GM12878 (cell line): ENCODE data around the gene RETREG3. TPM values are rescaled to one million over a fixed set of nuclear protein-coding genes. Genes with fewer than 3 reads are reported as not detected.

Experiments
- ATAC-seq: fragments of 200-7000 bp; cut with Tn5 transposase; 3 replicates; pipeline ENCODE4 v1.9.1; 2020; ENCODE audit warnings: mild to moderate bottlenecking, moderate library complexity
- BruUV-seq: library from RNA; stranded (reverse); fragments of 400-500 nt; replicated peaks from 2 replicates; lab custom pipeline; 2021; lab: Mats Ljungman, UMichigan
- CTCF ChIA-PET: fragments of 300-600 bp; sonication (Branson Sonifier 250); formaldehyde crosslinking; extraction: SDS; loops from one replicate; lab custom pipeline; 2021; ENCODE audit warnings: inconsistent platforms; lab: Yijun Ruan, JAX
- POLR2A ChIA-PET: fragments of 350-600 bp; formaldehyde crosslinking; extraction: SDS; loops from one replicate; lab custom pipeline; 2021; ENCODE audit warnings: inconsistent platforms; lab: Charles Lee
- RAD21 ChIA-PET: fragments of 300-600 bp; sonication (Branson Sonifier 250); formaldehyde crosslinking; loops from one replicate; lab custom pipeline; 2023; ENCODE audit warnings: antibody characterized with exemption; ENCODE audit not compliant: unreplicated experiment; lab: Charles Lee
- SMC1A ChIA-PET: fragments of 300-600 bp; sonication (Branson Sonifier 250); formaldehyde crosslinking; loops from one replicate; lab custom pipeline; 2023; ENCODE audit not compliant: unreplicated experiment, uncharacterized antibody; lab: Charles Lee
- DNase-seq: peaks from one replicate; pipeline ENCODE4 v3.0.0-alpha.2; 2011; ENCODE audit warnings: low read depth, low spot score
- FAIRE-seq: peaks from 3 replicates; lab custom pipeline; 2011; peaks lifted over from hg19 to GRCh38; lab: Jason Lieb, UNC
- H2AFZ ChIP-seq: 2 replicates; pipeline ENCODE4 v1.6.0; 2011; ENCODE audit warnings: low read depth, low read length, control low read depth; ENCODE audit not compliant: control insufficient read depth
- H3K27ac ChIP-seq: 2 replicates; pipeline ENCODE4 v1.5.1; 2011; ENCODE audit warnings: control low read depth; ENCODE audit not compliant: control insufficient read depth, insufficient read depth
- H3K27me3 ChIP-seq, 2 experiments: replicated peaks in 1 of 2; 2 replicates each; pipeline versions ENCODE4 v1.6.0 to v1.6.1; 2011; ENCODE audit warnings: low read length in 1 of 2; ENCODE audit not compliant: control insufficient read depth in 2 of 2, insufficient read depth in 2 of 2
- H3K36me3 ChIP-seq, 2 experiments: 2 replicates each; pipeline ENCODE4 v1.5.1; 2011; ENCODE audit warnings: low read length in 1 of 2; ENCODE audit not compliant: control insufficient read depth in 2 of 2, insufficient read depth in 2 of 2
- H3K4me1 ChIP-seq: 2 replicates; pipeline ENCODE4 v1.6.1; 2011; ENCODE audit warnings: mild to moderate bottlenecking, low read length, moderate library complexity, mixed read lengths; ENCODE audit not compliant: control insufficient read depth, insufficient read depth
- H3K4me2 ChIP-seq: 2 replicates; pipeline ENCODE4 v1.6.0; 2011; ENCODE audit warnings: control low read depth; ENCODE audit not compliant: control insufficient read depth, insufficient read depth
- H3K4me3 ChIP-seq: fragments of 200-600 bp; sonication (generic); 2 replicates; pipeline ENCODE4 v1.5.1; 2016
- H3K79me2 ChIP-seq: 2 replicates; pipeline ENCODE4 v1.6.0; 2011; ENCODE audit warnings: low read length; ENCODE audit not compliant: control insufficient read depth, insufficient read depth
- H3K9ac ChIP-seq: 2 replicates; pipeline ENCODE4 v1.8.0; 2011; ENCODE audit warnings: low read length, control low read depth, mixed read lengths; ENCODE audit not compliant: control insufficient read depth, insufficient read depth
- H3K9me3 ChIP-seq: replicated peaks from 3 replicates; pipeline ENCODE4 v1.5.1; 2011; ENCODE audit warnings: mild to moderate bottlenecking, low read length; ENCODE audit not compliant: control insufficient read depth, insufficient read depth
- H4K20me1 ChIP-seq: 2 replicates; pipeline ENCODE4 v1.6.0; 2011; ENCODE audit not compliant: control insufficient read depth, insufficient read depth
- BCL11A ChIP-seq: IDR thresholded peaks from 2 replicates; pipeline ENCODE4 v1.6.1; 2011; ENCODE audit warnings: low read depth, low read length
- ESRRA ChIP-seq: IDR thresholded peaks from 2 replicates; pipeline ENCODE4 v1.6.1; 2012; ENCODE audit warnings: mild to moderate bottlenecking, low read length, improper control_type of control experiment
- MTA2 ChIP-seq: fragments of 450-650 bp; IDR thresholded peaks from 2 replicates; pipeline ENCODE4 v1.6.1; 2016; ENCODE audit warnings: low read depth, mild to moderate bottlenecking, moderate library complexity
- MYC ChIP-seq: IDR thresholded peaks from 2 replicates; pipeline ENCODE4 v1.6.1; 2011; ENCODE audit warnings: mild to moderate bottlenecking, low read length, moderate library complexity, inconsistent platforms; ENCODE audit not compliant: insufficient read depth, insufficient replicate concordance, insufficient read length, severe bottlenecking
- POU2F2 ChIP-seq: IDR thresholded peaks from 3 replicates; pipeline ENCODE4 v1.6.1; 2011; ENCODE audit warnings: low read depth, mild to moderate bottlenecking, low read length, borderline replicate concordance
- RBBP5 ChIP-seq: fragments of 200-600 bp; sonication (generic); conservative IDR thresholded peaks from 2 replicates; pipeline ENCODE4 v1.6.1; 2016
- RCOR1 ChIP-seq: conservative IDR thresholded peaks from 2 replicates; pipeline ENCODE4 v1.6.1; 2012; ENCODE audit warnings: low read depth, low read length, improper control_type of control experiment
- TARDBP ChIP-seq: IDR thresholded peaks from 2 replicates; pipeline ENCODE4 v1.6.1; 2016; ENCODE audit warnings: borderline replicate concordance
- TBL1XR1 ChIP-seq: IDR thresholded peaks from 2 replicates; pipeline ENCODE4 v1.6.1; 2012; ENCODE audit warnings: low read depth, low read length, improper control_type of control experiment
- ZBED1 ChIP-seq: IDR thresholded peaks from 2 replicates; pipeline ENCODE4 v1.6.1; 2016; ENCODE audit warnings: borderline replicate concordance
- WGBS: methylation state at CpG from one replicate; pipeline ENCODE4 v1.1.6; 2016; ENCODE audit warnings: low lambda C conversion rate; ENCODE audit not compliant: insufficient replicate concordance, insufficient coverage; ENCODE audit errors: missing lambda C conversion rate; 5-methylcytosine and 5-hydroxymethylcytosine counted together
- in situ Hi-C: fragments of 300-500 bp; cut with MboI; formaldehyde crosslinking; loops from 9 replicates; pipeline ENCODE4 v1.14.3; 2018; ENCODE audit warnings: mixed read lengths
- intact Hi-C: fragments of 100-400 bp; cut with micrococcal nuclease; formaldehyde crosslinking; loops from one replicate; pipeline ENCODE4 v1.14.2; 2022; ENCODE audit not compliant: unreplicated experiment
- polyA plus RNA-seq, 11 experiments: library from polyadenylated mRNA; depleted of rRNA in 4 of 11; unstranded in 6 of 11; stranded (reverse) in 5 of 11; fragments of >200 nt; fragmentation: Nextera tagmentation in 4 of 11; fragmentation: Illumina TruSeq in 1 of 11; extraction: Ambion mirVana in 4 of 11; extraction: Trizol in 1 of 11; gene quantifications; 1 replicate in 1 of 11; 2 replicates in 10 of 11; pipeline versions ENCODE4 v1.2.1 to v1.2.3, GENCODE V29; 2011 to 2016; ENCODE audit warnings: inconsistent platforms in 2 of 11, missing spikeins in 2 of 11, low read depth in 1 of 11
- total RNA-seq, 4 experiments: library from RNA; depleted of rRNA in 3 of 4; stranded (reverse); fragments of >200 nt in 3 of 4; fragmentation: Illumina TruSeq in 1 of 4; extraction: Trizol in 1 of 4; gene quantifications; 2 replicates each; pipeline versions ENCODE4 v1.2.1 to v1.2.3, GENCODE V29; 2013 to 2021
- TF ChIP-seq, protein P1 (sequence below): fragments of 450-650 bp; IDR thresholded peaks from 2 replicates; pipeline ENCODE4 v1.6.1; 2017; ENCODE audit warnings: mild to moderate bottlenecking, moderate library complexity
- TF ChIP-seq, protein P2 (sequence below): IDR thresholded peaks from 2 replicates; pipeline ENCODE4 v1.6.1; 2012; ENCODE audit warnings: low read length, inconsistent platforms

The RETREG3 gene
- total and polyA plus RNA-seq, 10 of the 15 experiments (the other 5 are each of a cell fraction or from before 2014, with no cell fraction given), result 7.0 to 50.6 (median 27.3) TPM

DNA sequence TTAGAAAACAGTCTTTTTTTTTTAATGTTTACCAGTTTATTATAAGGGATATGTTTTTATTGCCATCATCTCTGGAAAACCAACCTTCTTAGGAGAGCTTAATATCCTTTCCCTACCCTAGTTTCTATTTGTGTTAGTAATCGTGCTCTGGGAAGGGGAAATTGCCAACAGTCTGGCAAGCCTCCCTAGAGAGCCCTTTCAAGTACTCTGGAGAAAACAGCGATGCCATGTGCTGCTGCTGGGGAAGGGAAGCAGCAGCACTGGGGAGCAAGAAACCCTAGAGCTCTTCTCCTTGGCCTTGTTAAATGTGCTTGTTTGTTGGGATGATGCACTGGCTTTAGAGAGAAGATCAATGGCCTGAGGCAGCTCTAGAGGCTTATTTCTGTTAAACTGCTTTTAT, 10.3 kb downstream of the RETREG3 start:
- H3K9me3 ChIP-seq, result no peaks in the 10 kb centered on the region
- 57% methylated on average over 2 of the region's 2 CpGs for WGBS
- ChIA-PET SMC1A (interaction anchor here (0.7 to 3.9 kb wide), 6 partner anchors 9 to 160 kb away, joined by 3 to 22 read pairs (median 7); partner anchors contain the start of gene PSMC3IP), POLR2A (interaction anchor here (0.6 to 1.7 kb wide), 5 partner anchors 9 to 176 kb away, joined by 3 to 6 read pairs (median 5); partner anchors contain the start of gene CAVIN1), RAD21 (interaction anchor here (1.0 to 3.2 kb wide), 3 partner anchors 11 to 25 kb away, joined by 3 to 9 read pairs (median 3); partner anchors contain the start of genes PSMC3IP, RETREG3 and TUBG1), CTCF (interaction anchor here (0.7 to 3.4 kb wide), 3 partner anchors 12 to 82 kb away, joined by 3 to 25 read pairs (median 4); partner anchors contain the start of gene PSMC3IP)
- no peak overlapping the region for H3K27ac ChIP-seq
- H3K4me1 ChIP-seq, result peaks cover 8% of the 10 kb centered on the region
- no peak overlapping the region for H3K4me3 ChIP-seq
- DNase-seq (no peak), FAIRE-seq (no peak), ATAC-seq (no peak)
- in situ Hi-C loops, result no loop called here
- intact Hi-C loops, result no loop called here
- no peaks in the 10 kb centered on the region; the same call in 1 of the 2 replicates for H4K20me1 ChIP-seq
- no peak overlapping the region for H3K4me2 ChIP-seq
- TF ChIP-seq RBBP5 (no peak), POU2F2 (no peak), MTA2 (no peak), MYC (no peak)
- peaks cover 0 to 6% of the 10 kb centered on the region in 2 experiments; a peak in 2 of 4 replicates for H3K36me3 ChIP-seq
- peaks cover 34% of the 10 kb centered on the region for H3K79me2 ChIP-seq
- no peak overlapping the region for H3K9ac ChIP-seq
- H3K27me3 ChIP-seq, result no peaks in the 10 kb centered on the region
- TSS peak; percentile 34 for BruUV-seq
- H2AFZ ChIP-seq, result no peak overlapping the region

DNA sequence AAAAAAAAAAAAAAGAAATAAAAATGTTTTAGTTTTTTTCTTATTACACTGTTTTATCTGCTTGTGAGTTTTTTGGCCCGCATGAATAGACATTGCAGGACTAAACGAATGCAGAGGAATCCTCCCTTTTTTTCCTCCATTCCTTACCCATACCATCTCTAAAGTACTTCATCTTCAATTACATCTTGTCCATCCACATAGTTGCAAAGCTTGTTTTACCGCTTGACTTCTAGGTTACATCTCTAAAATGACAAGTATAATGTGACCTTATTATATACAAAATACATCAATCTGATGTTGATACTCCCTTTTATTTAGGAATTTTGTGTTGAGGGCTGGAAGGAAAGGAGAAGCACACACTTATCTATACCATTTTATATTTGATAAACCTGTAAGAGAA, 12.8 kb downstream of the RETREG3 start:
- no peak overlapping the region for H2AFZ ChIP-seq
- TSS peak; percentile 39 for BruUV-seq
- ChIA-PET CTCF (no interaction called here), POLR2A (interaction anchor here (0.6 to 1.3 kb wide), 2 partner anchors 10 to 415 kb away, joined by 3 to 7 read pairs; no protein-coding TSS in a partner anchor), SMC1A (interaction anchor here (3.6 to 3.9 kb wide), 2 partner anchors 8 to 11 kb away, joined by 13 to 22 read pairs; no protein-coding TSS in a partner anchor), RAD21 (interaction anchor here (3.2 kb wide), 1 partner anchor 18 kb away, joined by 9 read pairs; the partner anchor contains the start of gene PSMC3IP)
- no peaks in the 10 kb centered on the region for H3K27me3 ChIP-seq
- peaks cover 0 to 13% of the 10 kb centered on the region in 2 experiments; a peak in 2 of 4 replicates for H3K36me3 ChIP-seq
- no peak overlapping the region for H3K4me2 ChIP-seq
- no peak overlapping the region for H3K9ac ChIP-seq
- no peak for ATAC-seq
- H3K9me3 ChIP-seq, result no peaks in the 10 kb centered on the region
- H3K27ac ChIP-seq, result no peak overlapping the region
- H3K4me3 ChIP-seq, result no peak overlapping the region
- WGBS, result 100% methylated on average over 3 of the region's 3 CpGs
- H4K20me1 ChIP-seq, result no peaks in the 10 kb centered on the region; the same call in 1 of the 2 replicates
- intact Hi-C loops, result no loop called here
- peaks cover 13% of the 10 kb centered on the region for H3K79me2 ChIP-seq
- no peaks in the 10 kb centered on the region for H3K4me1 ChIP-seq
- in situ Hi-C loops, result no loop called here
- no peak for FAIRE-seq
- DNase-seq, result no peak
- TF ChIP-seq TBL1XR1 (no peak), ESRRA (no peak), TARDBP (no peak), ZBED1 (no peak), RCOR1 (no peak), BCL11A (no peak)
- TF ChIP-seq, protein P1, sequence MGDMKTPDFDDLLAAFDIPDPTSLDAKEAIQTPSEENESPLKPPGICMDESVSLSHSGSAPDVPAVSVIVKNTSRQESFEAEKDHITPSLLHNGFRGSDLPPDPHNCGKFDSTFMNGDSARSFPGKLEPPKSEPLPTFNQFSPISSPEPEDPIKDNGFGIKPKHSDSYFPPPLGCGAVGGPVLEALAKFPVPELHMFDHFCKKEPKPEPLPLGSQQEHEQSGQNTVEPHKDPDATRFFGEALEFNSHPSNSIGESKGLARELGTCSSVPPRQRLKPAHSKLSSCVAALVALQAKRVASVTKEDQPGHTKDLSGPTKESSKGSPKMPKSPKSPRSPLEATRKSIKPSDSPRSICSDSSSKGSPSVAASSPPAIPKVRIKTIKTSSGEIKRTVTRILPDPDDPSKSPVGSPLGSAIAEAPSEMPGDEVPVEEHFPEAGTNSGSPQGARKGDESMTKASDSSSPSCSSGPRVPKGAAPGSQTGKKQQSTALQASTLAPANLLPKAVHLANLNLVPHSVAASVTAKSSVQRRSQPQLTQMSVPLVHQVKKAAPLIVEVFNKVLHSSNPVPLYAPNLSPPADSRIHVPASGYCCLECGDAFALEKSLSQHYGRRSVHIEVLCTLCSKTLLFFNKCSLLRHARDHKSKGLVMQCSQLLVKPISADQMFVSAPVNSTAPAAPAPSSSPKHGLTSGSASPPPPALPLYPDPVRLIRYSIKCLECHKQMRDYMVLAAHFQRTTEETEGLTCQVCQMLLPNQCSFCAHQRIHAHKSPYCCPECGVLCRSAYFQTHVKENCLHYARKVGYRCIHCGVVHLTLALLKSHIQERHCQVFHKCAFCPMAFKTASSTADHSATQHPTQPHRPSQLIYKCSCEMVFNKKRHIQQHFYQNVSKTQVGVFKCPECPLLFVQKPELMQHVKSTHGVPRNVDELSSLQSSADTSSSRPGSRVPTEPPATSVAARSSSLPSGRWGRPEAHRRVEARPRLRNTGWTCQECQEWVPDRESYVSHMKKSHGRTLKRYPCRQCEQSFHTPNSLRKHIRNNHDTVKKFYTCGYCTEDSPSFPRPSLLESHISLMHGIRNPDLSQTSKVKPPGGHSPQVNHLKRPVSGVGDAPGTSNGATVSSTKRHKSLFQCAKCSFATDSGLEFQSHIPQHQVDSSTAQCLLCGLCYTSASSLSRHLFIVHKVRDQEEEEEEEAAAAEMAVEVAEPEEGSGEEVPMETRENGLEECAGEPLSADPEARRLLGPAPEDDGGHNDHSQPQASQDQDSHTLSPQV, result no peak
- TF ChIP-seq, protein P2, sequence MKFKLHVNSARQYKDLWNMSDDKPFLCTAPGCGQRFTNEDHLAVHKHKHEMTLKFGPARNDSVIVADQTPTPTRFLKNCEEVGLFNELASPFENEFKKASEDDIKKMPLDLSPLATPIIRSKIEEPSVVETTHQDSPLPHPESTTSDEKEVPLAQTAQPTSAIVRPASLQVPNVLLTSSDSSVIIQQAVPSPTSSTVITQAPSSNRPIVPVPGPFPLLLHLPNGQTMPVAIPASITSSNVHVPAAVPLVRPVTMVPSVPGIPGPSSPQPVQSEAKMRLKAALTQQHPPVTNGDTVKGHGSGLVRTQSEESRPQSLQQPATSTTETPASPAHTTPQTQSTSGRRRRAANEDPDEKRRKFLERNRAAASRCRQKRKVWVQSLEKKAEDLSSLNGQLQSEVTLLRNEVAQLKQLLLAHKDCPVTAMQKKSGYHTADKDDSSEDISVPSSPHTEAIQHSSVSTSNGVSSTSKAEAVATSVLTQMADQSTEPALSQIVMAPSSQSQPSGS, result no peak
